ENCODE data around the gene SLC17A7. TPM values are rescaled to one million over a fixed set of nuclear protein-coding genes. Genes with fewer than 3 reads are reported as not detected.

Gene SLC17A7
- total RNA-seq, 1 donor, result not detected

GRCh38 chr19:49409441-49410029 lies 31.8 kb downstream of the SLC17A7 start:
- no peak for TF ChIP-seq CTCF (IDR thresholded peaks at IDR 0.05; ENCODE audit: insufficient read depth, low read length)
- no peak for DNase-seq (ENCODE audit: low read depth)
- no peak overlapping the region for H3K4me3 ChIP-seq (ENCODE audit: low read depth, low read length)

- no peak for TF ChIP-seq CTCF (IDR thresholded peaks at IDR 0.05; ENCODE audit: insufficient read depth, low read length)
- no peak for DNase-seq (ENCODE audit: low read depth)
These were observed 32.4 kb downstream of the SLC17A7 start for GRCh38 chr19:49408816-49409440.

GRCh38 chr19:49407482-49408015 lies 33.8 kb downstream of the SLC17A7 start:
- no peak for DNase-seq (ENCODE audit: low read depth)
- no peak for TF ChIP-seq CTCF (IDR thresholded peaks at IDR 0.05; ENCODE audit: insufficient read depth, low read length)

More at GRCh38 chr19:49408816-49409440, 32.4 kb downstream of the SLC17A7 start:
- H3K4me3 ChIP-seq (ENCODE audit: low read depth, low read length), result no peak overlapping the region

GRCh38 chr19:49407079-49407478 lies 34.2 kb downstream of the SLC17A7 start:
- DNase-seq (ENCODE audit: low read depth), result no peak
- no peak for TF ChIP-seq CTCF (IDR thresholded peaks at IDR 0.05; ENCODE audit: insufficient read depth, low read length)

More at GRCh38 chr19:49407482-49408015, 33.8 kb downstream of the SLC17A7 start:
- H3K4me3 ChIP-seq (ENCODE audit: low read depth, low read length), result no peak overlapping the region

GRCh38 chr19:49403404-49404187 lies 37.7 kb downstream of the SLC17A7 start:
- no peak for DNase-seq (ENCODE audit: low read depth)
- no peak for TF ChIP-seq CTCF (IDR thresholded peaks at IDR 0.05; ENCODE audit: insufficient read depth, low read length)
- H3K4me3 ChIP-seq (ENCODE audit: low read depth, low read length), result no peak overlapping the region

More at GRCh38 chr19:49407079-49407478, 34.2 kb downstream of the SLC17A7 start:
- no peak overlapping the region for H3K4me3 ChIP-seq (ENCODE audit: low read depth, low read length)

GRCh38 chr19:49400029-49400428 lies 41.3 kb downstream of the SLC17A7 start:
- TF ChIP-seq CTCF (IDR thresholded peaks at IDR 0.05; ENCODE audit: insufficient read depth, low read length), result no peak
- H3K4me3 ChIP-seq (ENCODE audit: low read depth, low read length), result no peak overlapping the region
- peak; percentile 10 for DNase-seq (ENCODE audit: low read depth)
